Neural progenitor cell (in vitro differentiated cells): ENCODE results near the gene ESYT2. TPM values are rescaled to one million over a fixed set of nuclear protein-coding genes. Genes with fewer than 3 reads are reported as not detected.

Experiments used
- DNase-seq: peaks from one replicate; pipeline ENCODE4 v3.0.0-alpha.2; 2016; ENCODE audit warnings: low spot score
- H2AFZ ChIP-seq: fragments of 200-600 bp; sonication (generic); replicated peaks from 2 replicates; pipeline ENCODE4 v1.6.1; 2016; ENCODE audit warnings: antibody characterized with exemption
- H3F3A ChIP-seq: fragments of 200-600 bp; sonication (generic); 2 replicates; pipeline ENCODE4 v1.6.1; 2016; ENCODE audit warnings: antibody characterized with exemption, low read depth
- H3K27ac ChIP-seq: fragments of 200-600 bp; sonication (generic); 2 replicates; pipeline ENCODE4 v1.5.1; 2016; ENCODE audit warnings: mild to moderate bottlenecking
- H3K27me3 ChIP-seq: fragments of 200-600 bp; sonication (generic); 2 replicates; pipeline ENCODE4 v1.6.1; 2016; ENCODE audit warnings: mild to moderate bottlenecking, moderate library complexity
- H3K36me3 ChIP-seq: fragments of 200-600 bp; sonication (generic); 2 replicates; pipeline ENCODE4 v1.5.1; 2016
- H3K4me1 ChIP-seq: fragments of 200-600 bp; sonication (generic); 2 replicates; pipeline ENCODE4 v1.6.1; 2016; ENCODE audit warnings: mixed run types
- H3K4me2 ChIP-seq: fragments of 200-600 bp; sonication (generic); 2 replicates; pipeline ENCODE4 v1.6.1; 2016
- H3K4me3 ChIP-seq: fragments of 200-600 bp; sonication (generic); 2 replicates; pipeline ENCODE4 v1.5.1; 2016
- H3K79me2 ChIP-seq: fragments of 200-600 bp; sonication (generic); 2 replicates; pipeline ENCODE4 v1.6.1; 2016; ENCODE audit warnings: low read depth
- H3K9ac ChIP-seq: fragments of 200-600 bp; sonication (generic); 2 replicates; pipeline ENCODE4 v1.6.1; 2016
- H3K9me3 ChIP-seq: fragments of 200-600 bp; sonication (generic); 2 replicates; pipeline ENCODE4 v1.5.1; 2016; ENCODE audit warnings: low read depth
- H4K20me1 ChIP-seq: fragments of 200-600 bp; sonication (generic); 2 replicates; pipeline ENCODE4 v1.6.1; 2016; ENCODE audit warnings: low read depth
- H3K27ac Mint-ChIP-seq: 3 replicates; pipeline ENCODE4 v1.8.0; 2021; ENCODE audit warnings: mixed read lengths
- H3K27me3 Mint-ChIP-seq: 2 replicates; pipeline ENCODE4 v1.8.0; 2022; ENCODE audit warnings: low read depth, mild to moderate bottlenecking, inconsistent platforms, moderate library complexity, mixed read lengths; ENCODE audit not compliant: insufficient read depth
- H3K36me3 Mint-ChIP-seq: 3 replicates; pipeline ENCODE4 v1.8.0; 2021; ENCODE audit warnings: mixed read lengths
- H3K4me1 Mint-ChIP-seq: 3 replicates; pipeline ENCODE4 v1.8.0; 2021; ENCODE audit warnings: mixed read lengths
- H3K4me3 Mint-ChIP-seq: 3 replicates; pipeline ENCODE4 v1.8.0; 2021; ENCODE audit warnings: mild to moderate bottlenecking, moderate library complexity, mixed read lengths
- H3K9me3 Mint-ChIP-seq: 3 replicates; pipeline ENCODE4 v1.8.0; 2020; ENCODE audit warnings: mixed read lengths
- CTCF ChIP-seq: fragments of 200-600 bp; sonication (generic); IDR thresholded peaks from 2 replicates; pipeline ENCODE4 v1.5.1; 2017; ENCODE audit warnings: antibody characterized with exemption, mild to moderate bottlenecking
- EZH2 ChIP-seq: fragments of 200-600 bp; sonication (generic); IDR thresholded peaks from 2 replicates; pipeline ENCODE4 v1.6.1; 2017; ENCODE audit warnings: antibody characterized with exemption, mild to moderate bottlenecking, moderate library complexity
- EZH2phosphoT487 ChIP-seq: fragments of 200-600 bp; sonication (generic); IDR thresholded peaks from 2 replicates; pipeline ENCODE4 v1.6.1; 2017; ENCODE audit warnings: antibody characterized with exemption
- total RNA-seq: library from RNA; depleted of rRNA; stranded (reverse); fragments of >200 nt; gene quantifications from 2 replicates; pipeline ENCODE4 v1.2.3, GENCODE V29; 2015; ENCODE audit warnings: low replicate concordance

Gene ESYT2
- total RNA-seq, 1 donor from 2014 or later, result 33.4 TPM

- peak overlapping the region; percentile 70 for H3K4me3 ChIP-seq
- H3K9me3 ChIP-seq, result no peaks in the 10 kb centered on the region
- H3F3A ChIP-seq, result peaks cover 44% of the 10 kb centered on the region
- peaks cover 42% of the 10 kb centered on the region for H3K4me1 ChIP-seq
- Mint-ChIP-seq H3K27me3 (peaks cover 5% of the 10 kb centered on the region), H3K9me3 (no peaks in the 10 kb centered on the region), H3K4me3 (peak overlapping the region; percentile 94), H3K36me3 (peaks cover 9% of the 10 kb centered on the region), H3K27ac (no peak overlapping the region), H3K4me1 (peaks cover 36% of the 10 kb centered on the region)
- no peaks in the 10 kb centered on the region for H3K36me3 ChIP-seq
- peaks cover 3% of the 10 kb centered on the region for H4K20me1 ChIP-seq
- H3K27ac ChIP-seq, result no peak overlapping the region
- no peak overlapping the region for H2AFZ ChIP-seq
- TF ChIP-seq EZH2phosphoT487 (no peak), CTCF (no peak), EZH2 (no peak)
- peak overlapping the region; percentile 22 for H3K9ac ChIP-seq
- DNase-seq, result no peak
- peaks cover 37% of the 10 kb centered on the region for H3K79me2 ChIP-seq
- H3K4me2 ChIP-seq, result peak overlapping the region; percentile 84
- no peaks in the 10 kb centered on the region for H3K27me3 ChIP-seq
These were observed 27.8 kb upstream of the ESYT2 start for GRCh38 chr7:158856883-158857668.

GRCh38 chr7:158854681-158855081 is 25.4 kb upstream of the ESYT2 start:
- Histone ChIP-seq H3K4me3 (no peak overlapping the region), H3K9ac (no peak overlapping the region), H3K79me2 (peaks cover 25% of the 10 kb centered on the region), H4K20me1 (peaks cover 3% of the 10 kb centered on the region), H3K4me1 (peaks cover 23% of the 10 kb centered on the region), H3K27ac (no peak overlapping the region), H3K36me3 (no peaks in the 10 kb centered on the region), H3K9me3 (no peaks in the 10 kb centered on the region), H3K27me3 (no peaks in the 10 kb centered on the region), H3K4me2 (no peak overlapping the region), H3F3A (peaks cover 23% of the 10 kb centered on the region), H2AFZ (no peak overlapping the region)
- H3K27me3 Mint-ChIP-seq, result peaks cover 7% of the 10 kb centered on the region
- no peak for DNase-seq
- peak overlapping the region; percentile 70 for H3K4me3 Mint-ChIP-seq
- H3K9me3 Mint-ChIP-seq, result no peaks in the 10 kb centered on the region
- peaks cover 25% of the 10 kb centered on the region for H3K4me1 Mint-ChIP-seq
- peaks cover 2% of the 10 kb centered on the region for H3K36me3 Mint-ChIP-seq
- H3K27ac Mint-ChIP-seq, result no peak overlapping the region
- TF ChIP-seq CTCF (no peak), EZH2phosphoT487 (no peak), EZH2 (no peak)

GRCh38 chr7:158850545-158851102 is 21.3 kb upstream of the ESYT2 start:
- peaks cover 5% of the 10 kb centered on the region for H3K4me1 Mint-ChIP-seq

More at GRCh38 chr7:158850545-158851102, 21.3 kb upstream of the ESYT2 start:
- Histone ChIP-seq H3K9me3 (peaks cover 16% of the 10 kb centered on the region), H3F3A (no peaks in the 10 kb centered on the region), H3K4me1 (no peaks in the 10 kb centered on the region), H3K36me3 (no peaks in the 10 kb centered on the region), H3K79me2 (no peaks in the 10 kb centered on the region), H3K4me2 (no peak overlapping the region), H3K9ac (no peak overlapping the region), H2AFZ (peak overlapping the region; percentile 34), H4K20me1 (no peaks in the 10 kb centered on the region), H3K27me3 (no peaks in the 10 kb centered on the region), H3K4me3 (no peak overlapping the region), H3K27ac (no peak overlapping the region)
- no peak overlapping the region for H3K27ac Mint-ChIP-seq
- DNase-seq, result no peak
- no peak overlapping the region for H3K4me3 Mint-ChIP-seq
- peaks cover 2% of the 10 kb centered on the region for H3K27me3 Mint-ChIP-seq
- TF ChIP-seq EZH2, result no peak
- TF ChIP-seq EZH2phosphoT487, result no peak
- no peak for TF ChIP-seq CTCF
- peaks cover 14% of the 10 kb centered on the region for H3K9me3 Mint-ChIP-seq
- H3K36me3 Mint-ChIP-seq, result no peaks in the 10 kb centered on the region
